ENCODE data around the gene RASSF4. TPM values are rescaled to one million over a fixed set of nuclear protein-coding genes. Genes with fewer than 3 reads are reported as not detected.
A peak's percentile ranks its signal among the peaks of the same experiment; 100 is the strongest.
"Not testable (repeated sequence)": the region's sequence is repeated elsewhere in the genome, so short reads cannot be mapped to it uniquely, and the experiment has no call there.

The RASSF4 gene
- total RNA-seq, 1 donor from 2014 or later: 13.1 TPM

DNA sequence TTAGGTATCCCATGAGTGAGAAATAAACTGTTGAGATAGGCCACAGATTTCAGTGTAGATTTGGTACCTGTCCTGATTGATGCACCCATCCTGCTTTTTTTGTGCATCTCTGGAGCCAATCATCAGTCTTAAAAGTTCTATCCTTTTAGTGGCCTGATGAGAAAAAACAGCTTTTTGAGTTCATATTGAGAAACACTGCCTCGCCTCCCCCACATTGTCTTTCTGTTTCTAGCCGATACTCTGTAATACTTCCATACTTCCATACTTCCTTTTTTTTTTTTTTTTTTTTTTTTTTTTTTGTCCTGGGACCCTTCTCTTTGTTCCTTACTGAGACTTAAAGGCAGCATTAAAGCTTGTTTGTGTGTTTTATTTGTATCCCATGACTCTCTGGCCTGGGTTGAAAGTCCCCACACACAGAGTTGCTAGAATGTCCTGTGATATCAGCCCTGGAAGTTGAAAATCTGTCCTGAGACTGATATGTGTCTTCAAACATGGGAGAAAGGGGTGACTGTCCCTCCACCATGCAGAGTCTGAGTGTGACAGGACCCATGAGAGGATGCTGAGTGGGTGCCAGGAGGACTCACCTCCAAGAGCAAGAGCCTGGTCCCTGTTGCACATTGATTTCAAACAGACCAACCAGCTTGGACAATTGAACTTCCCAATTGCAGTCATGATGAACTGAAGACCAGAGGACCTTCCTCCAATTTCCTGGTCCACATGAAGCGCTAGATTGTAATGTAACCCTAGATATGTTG is 46.9 kb downstream of the RASSF4 start:
- DNase-seq: no peak

DNA sequence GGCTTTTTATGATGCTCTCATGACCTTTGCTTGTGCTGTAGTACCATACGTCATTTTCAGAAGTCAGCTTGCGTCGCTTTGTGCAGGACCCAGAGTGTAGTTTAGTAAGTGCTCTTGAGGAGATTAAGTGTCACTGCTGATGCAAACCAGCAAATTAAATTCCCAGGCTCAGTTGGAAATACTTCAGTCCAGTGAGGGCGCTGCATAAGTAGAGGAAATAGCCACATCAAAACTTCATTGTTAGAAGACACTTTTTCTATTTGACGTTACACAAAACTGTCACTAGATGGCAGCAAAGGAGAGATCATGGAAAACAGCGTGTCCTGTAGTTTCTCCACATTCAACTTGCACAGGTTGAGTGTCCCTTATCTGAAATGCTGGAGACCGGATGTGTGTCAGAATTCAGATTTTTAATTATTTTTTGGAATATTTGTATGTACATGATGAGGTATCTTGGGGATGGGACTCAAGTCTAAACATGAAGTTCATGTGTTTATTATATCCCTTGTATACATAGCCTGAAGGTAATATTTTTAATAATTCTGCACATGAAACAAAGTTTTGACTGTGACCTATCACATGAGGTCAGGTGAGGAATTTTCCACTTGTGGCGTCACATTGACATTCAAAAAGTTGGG is 49.0 kb downstream of the RASSF4 start:
- peak; percentile 94 for DNase-seq

DNA sequence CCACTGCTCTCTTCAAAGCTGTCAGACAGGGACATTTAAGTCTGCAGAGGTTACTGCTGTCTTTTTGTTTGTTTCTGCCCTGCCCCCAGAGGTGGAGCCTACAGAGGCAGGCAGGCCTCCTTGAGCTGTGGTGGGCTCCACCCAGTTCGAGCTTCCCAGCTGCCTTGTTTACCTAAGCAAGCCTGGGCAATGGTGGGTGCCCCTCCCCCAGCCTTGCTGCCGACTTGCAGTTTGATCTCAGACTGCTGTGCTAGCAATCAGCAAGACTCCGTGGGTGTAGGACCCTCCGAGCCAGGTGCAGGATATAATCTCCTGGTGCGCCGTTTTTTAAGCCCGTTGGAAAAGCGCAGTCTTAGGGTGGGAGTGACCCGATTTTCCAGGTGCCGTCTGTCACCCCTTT is 55.0 kb downstream of the RASSF4 start:
- not testable (repeated sequence) for DNase-seq

DNA sequence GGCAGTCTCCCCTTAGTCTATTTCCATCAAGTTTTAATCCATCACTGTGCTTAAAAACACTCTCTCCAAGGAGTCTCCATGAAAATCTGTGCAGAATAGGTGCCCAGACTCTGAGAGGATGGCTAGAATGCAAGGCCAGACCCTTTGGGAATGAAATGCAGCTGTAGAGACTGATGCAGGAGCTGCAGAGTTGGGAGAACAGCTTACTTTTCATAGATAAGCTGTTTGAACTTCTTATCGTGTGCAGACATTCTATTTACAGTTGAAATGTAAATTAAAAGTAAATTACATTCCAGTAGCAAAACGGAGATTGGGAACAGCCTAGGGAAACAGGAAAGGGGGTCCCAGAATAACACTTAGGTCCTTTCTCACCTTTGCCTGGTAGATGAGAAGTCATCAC is 56.0 kb downstream of the RASSF4 start:
- DNase-seq: no peak

DNA sequence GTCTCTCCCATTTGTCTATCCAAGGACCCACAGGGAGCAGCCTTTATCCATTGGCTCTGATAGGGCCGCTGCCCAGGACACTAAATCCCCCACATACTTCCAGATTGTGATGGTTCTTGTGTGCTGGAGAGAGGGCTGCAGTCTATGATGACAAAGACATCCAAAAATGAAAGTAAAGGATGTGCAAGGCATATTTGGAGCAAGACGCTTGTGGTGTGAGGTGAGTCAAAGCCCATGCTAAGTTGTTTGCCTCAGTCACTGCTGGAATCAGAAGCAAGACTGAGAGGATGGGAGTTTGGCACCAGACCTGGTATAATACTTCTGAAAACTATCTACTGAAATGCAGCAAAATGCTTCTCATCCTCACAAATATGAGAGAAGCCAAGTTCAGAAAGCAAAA is 63.8 kb downstream of the RASSF4 start:
- DNase-seq: no peak

DNA sequence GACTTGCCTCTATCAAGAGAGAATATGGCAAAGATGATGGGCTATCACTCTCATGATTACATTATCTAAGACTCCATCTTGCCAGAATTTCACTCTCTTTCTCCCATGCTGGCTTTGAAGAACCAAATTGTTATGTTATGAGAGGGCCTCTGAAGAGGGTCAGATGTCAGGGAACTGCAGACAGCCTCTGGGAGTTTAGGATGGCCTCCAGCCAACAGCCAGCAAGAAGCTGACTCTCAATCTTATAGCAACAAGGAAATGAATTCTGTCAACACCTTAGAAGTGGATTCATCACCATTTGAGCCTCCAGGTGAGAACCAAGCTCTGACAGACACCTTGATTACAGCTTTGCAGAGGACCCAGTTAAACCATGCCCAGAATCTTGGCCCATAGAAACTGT is 74.7 kb downstream of the RASSF4 start:
- no peak for DNase-seq

DNA sequence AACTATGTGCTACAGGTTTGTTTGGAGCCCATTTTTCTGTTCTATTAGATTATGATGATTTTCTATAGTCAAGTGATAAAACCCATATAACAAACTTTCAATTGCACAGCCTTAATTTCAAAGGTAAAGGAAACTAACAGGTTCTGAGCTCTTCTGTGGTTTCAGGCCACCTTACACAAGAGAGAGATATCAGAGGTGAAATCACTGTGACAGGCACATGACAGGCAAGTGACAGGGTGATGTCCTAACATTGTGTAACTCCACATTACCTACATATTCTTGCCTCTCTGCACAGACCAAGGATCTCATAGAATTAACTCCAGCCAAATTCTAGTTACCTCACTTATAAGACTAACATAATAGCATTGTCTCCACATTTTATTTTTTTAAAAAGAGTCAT is 76.1 kb downstream of the RASSF4 start:
- no peak for DNase-seq

DNA sequence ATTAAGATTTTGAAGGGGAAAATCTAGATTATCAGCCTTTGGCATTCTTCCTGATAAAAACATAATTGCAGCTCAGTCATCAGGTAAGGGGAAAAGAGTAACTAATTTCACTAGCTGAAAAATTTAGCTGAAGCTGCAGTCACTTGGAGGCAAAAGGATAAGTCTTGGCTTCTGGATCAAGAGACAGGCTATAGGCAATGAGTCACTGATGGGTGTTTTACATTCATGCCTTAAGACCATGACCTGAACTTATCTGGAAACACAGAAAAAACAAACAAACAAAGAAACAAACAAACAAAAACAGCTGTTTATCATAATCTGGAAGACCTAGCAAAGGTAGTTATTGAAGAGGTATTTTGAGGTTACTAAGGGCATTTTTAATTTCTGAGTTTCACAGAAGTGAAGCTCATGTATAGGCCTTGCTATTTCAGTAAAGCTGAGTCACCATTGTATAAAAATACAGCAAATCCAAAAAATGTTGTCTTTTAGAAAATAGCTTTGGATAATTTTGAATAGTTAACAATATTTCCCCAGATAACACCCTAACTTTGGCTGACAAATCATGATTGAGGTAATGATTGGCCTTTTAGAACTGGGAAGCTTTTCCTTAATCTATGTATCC is 81.4 kb downstream of the RASSF4 start:
- no peak for DNase-seq

DNA sequence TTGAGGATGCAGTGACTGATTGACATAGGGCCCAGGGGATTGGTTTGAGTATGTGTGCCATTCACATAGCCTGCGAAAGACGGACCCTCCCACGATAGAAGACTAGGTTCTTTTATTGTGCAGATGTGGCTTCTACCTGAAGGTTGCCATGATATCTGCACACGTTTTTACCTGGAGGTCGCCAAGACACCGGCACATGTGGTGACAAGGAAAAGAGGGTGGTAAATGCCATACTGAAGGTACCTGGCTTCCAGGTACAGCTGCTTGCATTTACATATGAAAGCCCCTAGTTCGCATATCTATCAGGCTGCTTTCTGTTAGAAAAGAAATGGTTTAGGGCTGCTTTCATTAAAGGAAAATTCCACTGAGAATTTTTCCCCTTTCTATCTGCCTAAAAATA is 84.7 kb downstream of the RASSF4 start:
- DNase-seq: no peak

Other genes starting within 250 kb of the RASSF4 start
- gene TMEM72, start 48.5 kb upstream of the RASSF4 start, total RNA-seq: not detected in 2 replicates
- 174 and 360 TPM in 2 replicates for gene DEPP1, start 19.0 kb downstream of the RASSF4 start, total RNA-seq
- gene ZNF22, start 41.1 kb downstream of the RASSF4 start, total RNA-seq: 53.6 and 54.4 TPM in 2 replicates

Data from dermis blood vessel endothelial cell (primary cell).